GM19043 (cell line): ENCODE data around the gene REEP2.

Source experiments
- ATAC-seq: cut with Tn5 transposase; IDR thresholded peaks from one replicate; pipeline ENCODE4 v1.9.1; 2021; ENCODE audit warnings: low read depth; ENCODE audit not compliant: unreplicated experiment

REEP2 gene

GRCh38 chr5:138495351-138495750, 56.5 kb downstream of the REEP2 start:
- ATAC-seq = no peak
